GM13977 (cell line): ENCODE data around the gene DRC7.

Experiments used
- DNase-seq: peaks from one replicate; pipeline ENCODE4 v3.0.0; 2012; ENCODE audit warnings: low spot score
- in situ Hi-C: fragments of 300-500 bp; cut with MboI; formaldehyde crosslinking; loops from one replicate; pipeline ENCODE4 v1.12.0; 2022; ENCODE audit warnings: low sequenced_read_pairs, low pct_unique_long_range_greater_than_20kb, mixed read lengths, inconsistent platforms; ENCODE audit not compliant: unreplicated experiment
- TF ChIP-seq, protein P1 (sequence below): IDR thresholded peaks from 2 replicates; pipeline ENCODE4 v1.5.1; 2012; ENCODE audit warnings: mild to moderate bottlenecking, control low read depth; ENCODE audit not compliant: insufficient read depth; ENCODE audit errors: extremely low read depth, missing control alignments

The DRC7 gene

DNA sequence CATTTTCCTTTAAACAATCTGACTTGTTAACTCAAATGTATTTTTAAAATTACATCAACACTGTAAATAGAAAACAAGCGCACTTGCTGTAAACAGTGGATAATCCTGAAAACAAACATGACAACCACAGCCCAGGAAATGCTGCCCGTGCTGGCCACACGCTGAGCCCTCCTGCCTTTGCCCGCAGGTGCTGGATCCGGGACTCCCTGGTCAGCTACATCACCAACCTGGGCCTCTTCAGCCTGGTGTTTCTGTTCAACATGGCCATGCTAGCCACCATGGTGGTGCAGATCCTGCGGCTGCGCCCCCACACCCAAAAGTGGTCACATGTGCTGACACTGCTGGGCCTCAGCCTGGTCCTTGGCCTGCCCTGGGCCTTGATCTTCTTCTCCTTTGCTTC, 33.1 kb upstream of the DRC7 start:
- TF ChIP-seq, protein P1, sequence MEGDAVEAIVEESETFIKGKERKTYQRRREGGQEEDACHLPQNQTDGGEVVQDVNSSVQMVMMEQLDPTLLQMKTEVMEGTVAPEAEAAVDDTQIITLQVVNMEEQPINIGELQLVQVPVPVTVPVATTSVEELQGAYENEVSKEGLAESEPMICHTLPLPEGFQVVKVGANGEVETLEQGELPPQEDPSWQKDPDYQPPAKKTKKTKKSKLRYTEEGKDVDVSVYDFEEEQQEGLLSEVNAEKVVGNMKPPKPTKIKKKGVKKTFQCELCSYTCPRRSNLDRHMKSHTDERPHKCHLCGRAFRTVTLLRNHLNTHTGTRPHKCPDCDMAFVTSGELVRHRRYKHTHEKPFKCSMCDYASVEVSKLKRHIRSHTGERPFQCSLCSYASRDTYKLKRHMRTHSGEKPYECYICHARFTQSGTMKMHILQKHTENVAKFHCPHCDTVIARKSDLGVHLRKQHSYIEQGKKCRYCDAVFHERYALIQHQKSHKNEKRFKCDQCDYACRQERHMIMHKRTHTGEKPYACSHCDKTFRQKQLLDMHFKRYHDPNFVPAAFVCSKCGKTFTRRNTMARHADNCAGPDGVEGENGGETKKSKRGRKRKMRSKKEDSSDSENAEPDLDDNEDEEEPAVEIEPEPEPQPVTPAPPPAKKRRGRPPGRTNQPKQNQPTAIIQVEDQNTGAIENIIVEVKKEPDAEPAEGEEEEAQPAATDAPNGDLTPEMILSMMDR, result no peak
- in situ Hi-C loops, result no loop called here
- no peak for DNase-seq

DNA sequence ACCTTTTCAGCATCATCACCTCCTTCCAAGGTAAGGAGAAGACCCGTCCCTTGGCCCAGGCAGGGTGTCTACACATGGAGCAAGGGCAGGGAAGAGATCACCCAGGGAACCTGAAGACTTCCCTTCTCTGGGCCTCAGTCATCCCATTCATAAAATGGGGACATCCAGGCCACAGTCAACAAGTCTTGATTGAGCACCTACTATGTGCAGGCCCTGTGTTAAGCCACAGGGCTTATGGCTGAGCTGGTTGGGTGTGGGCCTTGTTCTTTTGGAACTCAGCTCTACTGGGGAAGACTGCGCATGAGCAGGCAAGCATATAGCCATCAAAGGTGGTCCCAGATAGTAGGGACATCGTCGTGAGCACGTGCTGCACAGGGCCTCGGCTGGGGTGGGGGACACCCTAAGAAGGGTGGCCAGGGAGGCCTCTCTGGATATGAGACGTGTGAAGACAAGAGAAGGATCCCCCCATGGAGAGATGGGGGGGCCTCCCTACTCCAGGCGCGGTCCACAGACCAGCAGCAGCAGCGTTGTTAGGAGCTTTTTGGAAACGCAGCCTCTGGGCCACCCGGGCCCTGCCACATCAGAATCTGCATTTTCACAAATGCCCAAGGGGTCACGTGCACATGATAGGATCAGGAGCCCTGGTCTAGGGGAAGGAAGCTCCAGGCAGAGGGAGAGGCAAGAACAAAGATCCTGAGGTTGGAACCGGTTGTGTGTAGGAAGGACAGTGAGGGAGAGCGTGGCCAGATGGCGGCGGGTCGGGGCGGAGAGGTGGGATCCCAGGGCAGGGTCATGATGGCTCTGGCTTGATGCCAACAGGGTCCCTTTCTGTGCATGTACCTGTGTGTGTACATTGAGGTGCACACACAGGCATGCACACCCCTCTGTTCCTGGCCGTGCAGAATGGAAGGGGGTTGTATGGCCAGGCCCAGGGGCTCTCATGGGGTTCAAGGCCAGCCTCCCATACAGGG, 32.4 kb upstream of the DRC7 start:
- in situ Hi-C loops, result no loop called here
- TF ChIP-seq, protein P1, result no peak

DNA sequence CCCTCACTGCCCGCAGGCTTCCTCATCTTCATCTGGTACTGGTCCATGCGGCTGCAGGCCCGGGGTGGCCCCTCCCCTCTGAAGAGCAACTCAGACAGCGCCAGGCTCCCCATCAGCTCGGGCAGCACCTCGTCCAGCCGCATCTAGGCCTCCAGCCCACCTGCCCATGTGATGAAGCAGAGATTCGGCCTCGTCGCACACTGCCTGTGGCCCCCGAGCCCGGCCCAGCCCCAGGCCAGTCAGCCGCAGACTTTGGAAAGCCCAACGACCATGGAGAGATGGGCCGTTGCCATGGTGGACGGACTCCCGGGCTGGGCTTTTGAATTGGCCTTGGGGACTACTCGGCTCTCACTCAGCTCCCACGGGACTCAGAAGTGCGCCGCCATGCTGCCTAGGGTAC, 31.2 kb upstream of the DRC7 start:
- in situ Hi-C loops, result no loop called here
- DNase-seq, result no peak
- TF ChIP-seq, protein P1, result no peak

More for the DNA sequence above, 32.4 kb upstream of the DRC7 start:
- DNase-seq, result no peak

DNA sequence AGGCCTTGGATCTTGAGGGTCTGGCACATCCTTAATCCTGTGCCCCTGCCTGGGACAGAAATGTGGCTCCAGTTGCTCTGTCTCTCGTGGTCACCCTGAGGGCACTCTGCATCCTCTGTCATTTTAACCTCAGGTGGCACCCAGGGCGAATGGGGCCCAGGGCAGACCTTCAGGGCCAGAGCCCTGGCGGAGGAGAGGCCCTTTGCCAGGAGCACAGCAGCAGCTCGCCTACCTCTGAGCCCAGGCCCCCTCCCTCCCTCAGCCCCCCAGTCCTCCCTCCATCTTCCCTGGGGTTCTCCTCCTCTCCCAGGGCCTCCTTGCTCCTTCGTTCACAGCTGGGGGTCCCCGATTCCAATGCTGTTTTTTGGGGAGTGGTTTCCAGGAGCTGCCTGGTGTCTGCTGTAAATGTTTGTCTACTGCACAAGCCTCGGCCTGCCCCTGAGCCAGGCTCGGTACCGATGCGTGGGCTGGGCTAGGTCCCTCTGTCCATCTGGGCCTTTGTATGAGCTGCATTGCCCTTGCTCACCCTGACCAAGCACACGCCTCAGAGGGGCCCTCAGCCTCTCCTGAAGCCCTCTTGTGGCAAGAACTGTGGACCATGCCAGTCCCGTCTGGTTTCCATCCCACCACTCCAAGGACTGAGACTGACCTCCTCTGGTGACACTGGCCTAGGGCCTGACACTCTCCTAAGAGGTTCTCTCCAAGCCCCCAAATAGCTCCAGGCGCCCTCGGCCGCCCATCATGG, 30.5 kb upstream of the DRC7 start:
- TF ChIP-seq, protein P1, result no peak
- in situ Hi-C loops, result no loop called here
- no peak for DNase-seq

DNA sequence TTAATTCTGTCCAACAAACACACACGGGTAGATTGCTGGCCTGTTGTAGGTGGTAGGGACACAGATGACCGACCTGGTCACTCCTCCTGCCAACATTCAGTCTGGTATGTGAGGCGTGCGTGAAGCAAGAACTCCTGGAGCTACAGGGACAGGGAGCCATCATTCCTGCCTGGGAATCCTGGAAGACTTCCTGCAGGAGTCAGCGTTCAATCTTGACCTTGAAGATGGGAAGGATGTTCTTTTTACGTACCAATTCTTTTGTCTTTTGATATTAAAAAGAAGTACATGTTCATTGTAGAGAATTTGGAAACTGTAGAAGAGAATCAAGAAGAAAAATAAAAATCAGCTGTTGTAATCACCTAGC, 30.0 kb upstream of the DRC7 start:
- no peak for DNase-seq
- in situ Hi-C loops, result no loop called here

DNA sequence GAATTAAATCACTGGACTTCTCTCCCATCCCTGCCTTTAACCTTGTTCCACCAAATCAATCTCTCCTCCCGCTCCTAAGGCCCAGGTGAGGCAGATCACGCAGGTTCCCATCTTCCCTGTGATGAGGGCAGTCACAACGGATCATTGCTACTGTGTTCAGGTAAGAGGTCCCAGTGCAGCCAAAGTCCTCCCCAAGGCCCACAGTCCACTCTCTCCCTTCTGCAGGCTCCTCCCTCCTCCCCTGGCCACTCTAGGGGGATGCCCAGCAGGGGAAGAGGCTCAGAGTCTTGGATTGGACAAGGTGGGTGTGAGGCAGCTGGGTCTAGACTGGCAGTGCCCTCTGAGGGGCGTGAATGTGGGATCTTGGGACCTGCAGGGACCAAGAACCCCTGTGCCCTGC, 29.1 kb upstream of the DRC7 start:
- TF ChIP-seq, protein P1, result no peak
- in situ Hi-C loops, result no loop called here

More for the DNA sequence above, 30.0 kb upstream of the DRC7 start:
- TF ChIP-seq, protein P1, result no peak

More for the DNA sequence above, 29.1 kb upstream of the DRC7 start:
- no peak for DNase-seq
